SK-N-SH (cell line): ENCODE results near the gene TIMM21. TPM values are rescaled to one million over a fixed set of nuclear protein-coding genes. Genes with fewer than 3 reads are reported as not detected.

Experiments
- CTCF ChIA-PET: fragments of 300-600, 350-600 bp; formaldehyde crosslinking; extraction: SDS; loops from one replicate; lab custom pipeline; 2021; lab: Yijun Ruan, JAX
- POLR2A ChIA-PET: fragments of 350-600 bp; sonication (Branson Sonifier 250); formaldehyde crosslinking; extraction: SDS; loops from one replicate; lab custom pipeline; 2020; ENCODE audit warnings: antibody characterized with exemption, inconsistent platforms; lab: Yijun Ruan, JAX
- DNase-seq: peaks from one replicate; pipeline ENCODE4 v3.0.0; 2012
- H2AFZ ChIP-seq: fragments of 200-600 bp; sonication (generic); 2 replicates; pipeline ENCODE4 v1.8.1; 2016; ENCODE audit warnings: antibody characterized with exemption, mild to moderate bottlenecking, low read depth
- H3F3A ChIP-seq: fragments of 200-600 bp; sonication (generic); replicated peaks from 2 replicates; pipeline ENCODE3; 2016; ENCODE audit warnings: antibody characterized with exemption, mild to moderate bottlenecking; ENCODE audit not compliant: insufficient read depth
- H3K27ac ChIP-seq, 2 experiments: fragments of 200-500 bp in 1 of 2; fragments of 200-600 bp in 1 of 2; sonication (Bioruptor generic) in 1 of 2; sonication (generic), shearing (Covaris generic) in 1 of 2; 2 replicates each; pipeline versions ENCODE4 v1.5.1 to v1.6.1; 2014 to 2016; ENCODE audit warnings: low read depth in 2 of 2, inconsistent platforms in 1 of 2, low read length in 1 of 2, mild to moderate bottlenecking in 1 of 2, mixed read lengths in 1 of 2
- H3K27me3 ChIP-seq: fragments of 200-600 bp; sonication (generic), shearing (Covaris generic); 2 replicates; pipeline ENCODE4 v1.6.1; 2016; ENCODE audit warnings: mixed run types; ENCODE audit not compliant: insufficient read depth
- H3K36me3 ChIP-seq, 2 experiments: fragments of 200-500 bp in 1 of 2; fragments of 200-600 bp in 1 of 2; sonication (Bioruptor generic) in 1 of 2; sonication (generic) in 1 of 2; replicated peaks in 1 of 2; 2 replicates each; pipeline versions ENCODE3 to v1.5.1; 2014 to 2016; ENCODE audit warnings: low read length in 1 of 2, mild to moderate bottlenecking in 1 of 2; ENCODE audit not compliant: insufficient read depth in 2 of 2, control insufficient read depth in 1 of 2
- H3K4me1 ChIP-seq, 2 experiments: fragments of 200-500 bp in 1 of 2; fragments of 200-600 bp in 1 of 2; sonication (Bioruptor generic) in 1 of 2; sonication (generic), shearing (Covaris generic) in 1 of 2; 2 replicates each; pipeline versions ENCODE4 v1.5.1 to v1.6.1; 2014 to 2016; ENCODE audit warnings: low read depth in 1 of 2, low read length in 1 of 2, mixed run types in 1 of 2; ENCODE audit not compliant: insufficient read depth in 2 of 2, control insufficient read depth in 1 of 2
- H3K4me2 ChIP-seq: fragments of 200-600 bp; sonication (generic), shearing (Covaris generic); 2 replicates; pipeline ENCODE4 v1.6.1; 2017; ENCODE audit warnings: mixed run types
- H3K4me3 ChIP-seq, 2 experiments: fragments of 200-500 bp in 1 of 2; fragments of 200-600 bp in 1 of 2; sonication (Bioruptor generic) in 1 of 2; sonication (generic), shearing (Covaris generic) in 1 of 2; 2 replicates each; pipeline versions ENCODE4 v1.5.1 to v1.8.1; 2014 to 2016; ENCODE audit warnings: low read depth in 2 of 2, inconsistent platforms in 1 of 2, low read length in 1 of 2, mild to moderate bottlenecking in 1 of 2, mixed read lengths in 1 of 2, moderate library complexity in 1 of 2
- H3K79me2 ChIP-seq: fragments of 200-600 bp; sonication (generic); 2 replicates; pipeline ENCODE4 v1.8.1; 2017; ENCODE audit warnings: mild to moderate bottlenecking; ENCODE audit not compliant: insufficient read depth
- H3K9ac ChIP-seq: fragments of 200-600 bp; sonication (generic); 2 replicates; pipeline ENCODE4 v1.6.1; 2017; ENCODE audit warnings: mixed run types
- H3K9me2 ChIP-seq: fragments of 200-600 bp; sonication (generic); 2 replicates; pipeline ENCODE4 v1.6.1; 2017; ENCODE audit warnings: mixed run types
- H3K9me3 ChIP-seq: fragments of 200-600 bp; sonication (generic); 2 replicates; pipeline ENCODE4 v1.6.1; 2017; ENCODE audit warnings: mixed run types, mild to moderate bottlenecking, moderate library complexity
- H4K20me1 ChIP-seq: fragments of 200-600 bp; sonication (generic); 2 replicates; pipeline ENCODE4 v1.6.1; 2017; ENCODE audit warnings: mild to moderate bottlenecking, mixed run types; ENCODE audit not compliant: insufficient read depth
- CTCF ChIP-seq: fragments of 200-600 bp; sonication (generic); IDR thresholded peaks from 2 replicates; pipeline ENCODE4 v1.6.1; 2017; ENCODE audit warnings: antibody characterized with exemption, mild to moderate bottlenecking, moderate library complexity
- EP300 ChIP-seq, 2 experiments: IDR thresholded peaks; 2 replicates each; pipeline versions ENCODE4 v1.4.0 to v1.6.1; 2012; ENCODE audit warnings: borderline replicate concordance in 1 of 2, low read depth in 1 of 2, low read length in 1 of 2
- EZH2phosphoT487 ChIP-seq: fragments of 200-600 bp; sonication (generic); IDR thresholded peaks from 2 replicates; pipeline ENCODE4 v1.6.1; 2017; ENCODE audit warnings: low read depth, mixed run types, mild to moderate bottlenecking, antibody characterized with exemption, moderate library complexity, borderline replicate concordance
- FOSL2 ChIP-seq: IDR thresholded peaks from 2 replicates; pipeline ENCODE4 v1.4.0; 2012; ENCODE audit warnings: low read depth, mild to moderate bottlenecking, moderate library complexity, borderline replicate concordance
- GATA2 ChIP-seq: sonication (generic); formaldehyde crosslinking; IDR thresholded peaks from 2 replicates; pipeline ENCODE4 v1.5.0; 2020; ENCODE audit warnings: mild to moderate bottlenecking, missing genetic modification reagents
- JUND ChIP-seq: IDR thresholded peaks from 2 replicates; pipeline ENCODE4 v1.4.0; 2012
- MEF2A ChIP-seq: IDR thresholded peaks from 2 replicates; pipeline ENCODE4 v1.4.0; 2012; ENCODE audit warnings: low read depth, borderline replicate concordance
- RAD21 ChIP-seq: IDR thresholded peaks from 2 replicates; pipeline ENCODE4 v1.6.1; 2012; ENCODE audit warnings: mild to moderate bottlenecking, low read length
- RFX5 ChIP-seq: IDR thresholded peaks from 2 replicates; pipeline ENCODE4 v1.6.1; 2012; ENCODE audit warnings: mild to moderate bottlenecking, improper control_type of control experiment, low read length
- RXRA ChIP-seq: IDR thresholded peaks from 2 replicates; pipeline ENCODE4 v1.4.0; 2012; ENCODE audit warnings: low read depth, mild to moderate bottlenecking, borderline replicate concordance
- SIN3A ChIP-seq: IDR thresholded peaks from 2 replicates; pipeline ENCODE4 v1.6.1; 2012; ENCODE audit warnings: low read depth, mild to moderate bottlenecking, low read length, moderate library complexity, borderline replicate concordance
- USF1 ChIP-seq: IDR thresholded peaks from 2 replicates; pipeline ENCODE4 v1.4.0; 2012; ENCODE audit warnings: low read depth, borderline replicate concordance
- USF2 ChIP-seq: fragments of 150-350 bp; IDR thresholded peaks from 2 replicates; pipeline ENCODE4 v1.6.1; 2017; ENCODE audit warnings: antibody characterized with exemption, low read length, low read depth, borderline replicate concordance
- YY1 ChIP-seq: IDR thresholded peaks from 2 replicates; pipeline ENCODE4 v1.4.0; 2012; ENCODE audit warnings: low read depth, mild to moderate bottlenecking
- ZBTB33 ChIP-seq: IDR thresholded peaks from 2 replicates; pipeline ENCODE4 v1.4.0; 2012; ENCODE audit warnings: low read depth, borderline replicate concordance
- WGBS: methylation state at CpG from one replicate; pipeline ENCODE4 v1.1.6; 2017; ENCODE audit warnings: low lambda C conversion rate; 5-methylcytosine and 5-hydroxymethylcytosine counted together
- polyA plus RNA-seq, 3 experiments: library from polyadenylated mRNA; depleted of rRNA; stranded (reverse); fragments of >200 nt; gene quantifications; 2 replicates each; pipeline ENCODE4 v1.2.3, GENCODE V29; 2012
- TF ChIP-seq, protein P1 (sequence below): IDR thresholded peaks from 2 replicates; pipeline ENCODE4 v1.6.1; 2012; ENCODE audit warnings: mild to moderate bottlenecking, low read depth, low read length, moderate library complexity
- TF ChIP-seq, protein P2 (sequence below): IDR thresholded peaks from 2 replicates; pipeline ENCODE4; 2012

Gene TIMM21
- polyA plus RNA-seq, 1 of the 3 experiments (the other 2 are of a cell fraction): 27.6 TPM

- no peak for DNase-seq
- H3K9me3 ChIP-seq: no peaks in the 10 kb centered on the region
- ChIA-PET POLR2A (no interaction called here), CTCF (no interaction called here)
- H3K4me1 ChIP-seq: peaks cover 12 to 16% of the 10 kb centered on the region in 2 experiments; a peak in 3 of 4 replicates
- H2AFZ ChIP-seq: no peak overlapping the region
- no peak for TF ChIP-seq CTCF
- TF ChIP-seq MEF2A: no peak
- no peak for TF ChIP-seq RXRA
- no peak for TF ChIP-seq RFX5
- TF ChIP-seq USF1: no peak
- TF ChIP-seq YY1: no peak
- TF ChIP-seq RAD21: no peak
- TF ChIP-seq JUND: no peak
- whole genome bisulfite sequencing: 79% methylated on average over 5 of the region's 5 CpGs
- no peak overlapping the region for H3K9ac ChIP-seq
- H3K27me3 ChIP-seq: no peaks in the 10 kb centered on the region
- peaks cover 47% of the 10 kb centered on the region for H3K79me2 ChIP-seq
- H3K4me3 ChIP-seq: peak overlapping the region; percentile 14 to 87
- H3K9me2 ChIP-seq: no peaks in the 10 kb centered on the region
- H4K20me1 ChIP-seq: 0 out of 2 replicates have a peak, but pooled peaks cover 3% of the 10 kb centered on the region
- no peak overlapping the region; a peak in 1 of 4 replicates for H3K27ac ChIP-seq
- peak overlapping the region; percentile 82 for H3K4me2 ChIP-seq
- peaks cover 7% of the 10 kb centered on the region for H3F3A ChIP-seq
- H3K36me3 ChIP-seq: peaks cover 0 to 17% of the 10 kb centered on the region in 2 experiments
Measured at GRCh38 chr18:74149878-74150277, 1.6 kb downstream of the TIMM21 start.

GRCh38 chr18:74152270-74152669, 3.9 kb downstream of the TIMM21 start:
- Histone ChIP-seq H2AFZ (no peak overlapping the region), H4K20me1 (0 out of 2 replicates have a peak, but pooled peaks cover 3% of the 10 kb centered on the region), H3K4me3 (no peak overlapping the region), H3K9me2 (no peaks in the 10 kb centered on the region), H3F3A (no peaks in the 10 kb centered on the region), H3K27me3 (no peaks in the 10 kb centered on the region), H3K36me3 (peaks cover 15 to 41% of the 10 kb centered on the region in 2 experiments), H3K4me2 (no peak overlapping the region), H3K4me1 (peaks cover 9 to 11% of the 10 kb centered on the region in 2 experiments; a peak in 3 of 4 replicates), H3K9me3 (no peaks in the 10 kb centered on the region), H3K79me2 (peaks cover 47% of the 10 kb centered on the region), H3K27ac (no peak overlapping the region), H3K9ac (no peak overlapping the region)
- ChIA-PET CTCF (interaction anchor here (1.6 kb wide), 1 partner anchor 190 kb away, joined by 4 read pairs; no protein-coding TSS in a partner anchor), POLR2A (no interaction called here)
- DNase-seq: no peak
- WGBS: 93% methylated on average over 6 of the region's 6 CpGs
- TF ChIP-seq, protein P1, sequence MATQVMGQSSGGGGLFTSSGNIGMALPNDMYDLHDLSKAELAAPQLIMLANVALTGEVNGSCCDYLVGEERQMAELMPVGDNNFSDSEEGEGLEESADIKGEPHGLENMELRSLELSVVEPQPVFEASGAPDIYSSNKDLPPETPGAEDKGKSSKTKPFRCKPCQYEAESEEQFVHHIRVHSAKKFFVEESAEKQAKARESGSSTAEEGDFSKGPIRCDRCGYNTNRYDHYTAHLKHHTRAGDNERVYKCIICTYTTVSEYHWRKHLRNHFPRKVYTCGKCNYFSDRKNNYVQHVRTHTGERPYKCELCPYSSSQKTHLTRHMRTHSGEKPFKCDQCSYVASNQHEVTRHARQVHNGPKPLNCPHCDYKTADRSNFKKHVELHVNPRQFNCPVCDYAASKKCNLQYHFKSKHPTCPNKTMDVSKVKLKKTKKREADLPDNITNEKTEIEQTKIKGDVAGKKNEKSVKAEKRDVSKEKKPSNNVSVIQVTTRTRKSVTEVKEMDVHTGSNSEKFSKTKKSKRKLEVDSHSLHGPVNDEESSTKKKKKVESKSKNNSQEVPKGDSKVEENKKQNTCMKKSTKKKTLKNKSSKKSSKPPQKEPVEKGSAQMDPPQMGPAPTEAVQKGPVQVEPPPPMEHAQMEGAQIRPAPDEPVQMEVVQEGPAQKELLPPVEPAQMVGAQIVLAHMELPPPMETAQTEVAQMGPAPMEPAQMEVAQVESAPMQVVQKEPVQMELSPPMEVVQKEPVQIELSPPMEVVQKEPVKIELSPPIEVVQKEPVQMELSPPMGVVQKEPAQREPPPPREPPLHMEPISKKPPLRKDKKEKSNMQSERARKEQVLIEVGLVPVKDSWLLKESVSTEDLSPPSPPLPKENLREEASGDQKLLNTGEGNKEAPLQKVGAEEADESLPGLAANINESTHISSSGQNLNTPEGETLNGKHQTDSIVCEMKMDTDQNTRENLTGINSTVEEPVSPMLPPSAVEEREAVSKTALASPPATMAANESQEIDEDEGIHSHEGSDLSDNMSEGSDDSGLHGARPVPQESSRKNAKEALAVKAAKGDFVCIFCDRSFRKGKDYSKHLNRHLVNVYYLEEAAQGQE: no peak
- no peak for TF ChIP-seq YY1
- no peak for TF ChIP-seq USF2
- TF ChIP-seq GATA2 (CRISPR knock-in tag): no peak
- no peak for TF ChIP-seq SIN3A
- no peak for TF ChIP-seq EZH2phosphoT487
- no peak for TF ChIP-seq EP300 (IDR thresholded peaks at IDR 0.05; ENCODE audit: borderline replicate concordance in 1 of 2, low read depth in 1 of 2, low read length in 1 of 2)
- TF ChIP-seq ZBTB33: no peak
- no peak for TF ChIP-seq RFX5
- no peak for TF ChIP-seq FOSL2
- TF ChIP-seq, protein P2, sequence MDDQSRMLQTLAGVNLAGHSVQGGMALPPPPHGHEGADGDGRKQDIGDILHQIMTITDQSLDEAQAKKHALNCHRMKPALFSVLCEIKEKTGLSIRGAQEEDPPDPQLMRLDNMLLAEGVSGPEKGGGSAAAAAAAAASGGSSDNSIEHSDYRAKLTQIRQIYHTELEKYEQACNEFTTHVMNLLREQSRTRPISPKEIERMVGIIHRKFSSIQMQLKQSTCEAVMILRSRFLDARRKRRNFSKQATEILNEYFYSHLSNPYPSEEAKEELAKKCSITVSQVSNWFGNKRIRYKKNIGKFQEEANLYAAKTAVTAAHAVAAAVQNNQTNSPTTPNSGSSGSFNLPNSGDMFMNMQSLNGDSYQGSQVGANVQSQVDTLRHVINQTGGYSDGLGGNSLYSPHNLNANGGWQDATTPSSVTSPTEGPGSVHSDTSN: no peak
- TF ChIP-seq MEF2A: no peak
